ENCODE measurements around the gene TRERF1. TPM values are rescaled to one million over a fixed set of nuclear protein-coding genes. Genes with fewer than 3 reads are reported as not detected.

TRERF1 gene
- total and polyA plus RNA-seq, 2 experiments from 2014 or later: 11.2 to 20.6 TPM

DNA sequence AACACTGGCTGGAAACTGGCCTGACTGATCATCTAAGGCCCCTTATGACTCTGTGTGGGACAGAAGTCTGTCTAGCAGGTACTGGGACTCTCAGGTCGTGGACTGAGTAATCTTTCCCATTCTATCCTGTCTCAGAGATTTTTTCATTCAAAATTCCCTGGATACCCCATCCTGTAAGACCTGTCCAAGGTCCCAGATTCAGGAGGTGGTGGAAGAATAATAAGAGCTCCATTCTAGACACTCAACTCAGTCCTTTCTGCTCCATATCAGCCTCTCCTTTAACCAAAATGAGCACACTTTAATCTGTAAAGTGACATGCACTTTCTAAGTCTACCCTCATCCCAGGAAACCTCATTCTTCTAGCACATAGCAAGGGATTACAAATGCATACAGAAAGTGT, 151.5 kb downstream of the TRERF1 start:
- Histone ChIP-seq H3K4me3 (no peak overlapping the region), H2AFZ (no peak overlapping the region), H3K27ac (ENCODE audit: low read depth) (no peak overlapping the region), H3K79me2 (replicated peaks; ENCODE audit: insufficient read depth) (peaks cover 51% of the 10 kb centered on the region), H3K9me2 (ENCODE audit: insufficient read depth) (0 out of 2 replicates have a peak, but pooled peaks cover 5% of the 10 kb centered on the region), H4K20me1 (replicated peaks; ENCODE audit: insufficient read depth) (peaks cover 9% of the 10 kb centered on the region; the same call in 1 of the 2 replicates), H3F3A (replicated peaks; ENCODE audit: low read depth) (no peaks in the 10 kb centered on the region), H3K4me1 (ENCODE audit: insufficient read depth) (peaks cover 29% of the 10 kb centered on the region), H3K36me3 (ENCODE audit: insufficient read depth) (peaks cover 2% of the 10 kb centered on the region; the same call in 1 of the 2 replicates), H3K4me2 (no peak overlapping the region), H3K27me3 (ENCODE audit: insufficient read depth) (no peaks in the 10 kb centered on the region)
- DNase-seq (ENCODE audit: low spot score) (no peak), ATAC-seq (no peak)
- H3K27ac Mint-ChIP-seq: no peak overlapping the region
- peaks cover 4% of the 10 kb centered on the region for H3K27me3 Mint-ChIP-seq (ENCODE audit: insufficient read depth, low read depth, poor library complexity)
- peaks cover 30% of the 10 kb centered on the region for H3K4me1 Mint-ChIP-seq
- peaks cover 32% of the 10 kb centered on the region for H3K36me3 Mint-ChIP-seq (ENCODE audit: low read depth)
- H3K9me3 Mint-ChIP-seq: no peaks in the 10 kb centered on the region
- TF ChIP-seq CREB1 (CRISPR knock-in tag; IDR thresholded peaks at IDR 0.05; ENCODE audit: low read depth) (no peak), JUNB (IDR thresholded peaks at IDR 0.05; ENCODE audit: unreplicated experiment) (no peak), EZH2phosphoT487 (IDR thresholded peaks at IDR 0.05; ENCODE audit: unreplicated experiment) (no peak), STAT1 (IDR thresholded peaks at IDR 0.05; ENCODE audit: unreplicated experiment) (no peak), NANOG (IDR thresholded peaks at IDR 0.05; ENCODE audit: borderline replicate concordance) (no peak), ZNF331 (CRISPR knock-in tag; IDR thresholded peaks at IDR 0.05; ENCODE audit: low read depth) (no peak), EZH2 (IDR thresholded peaks at IDR 0.05; ENCODE audit: low read depth, unreplicated experiment) (no peak), ZNF114 (CRISPR knock-in tag; IDR thresholded peaks at IDR 0.05) (no peak), REST (IDR thresholded peaks at IDR 0.05; ENCODE audit: unreplicated experiment) (no peak), POLR2AphosphoS5 (IDR thresholded peaks at IDR 0.05; ENCODE audit: low read depth) (no peak), ETS1 (IDR thresholded peaks at IDR 0.05) (no peak)
- TF ChIP-seq, protein P1, sequence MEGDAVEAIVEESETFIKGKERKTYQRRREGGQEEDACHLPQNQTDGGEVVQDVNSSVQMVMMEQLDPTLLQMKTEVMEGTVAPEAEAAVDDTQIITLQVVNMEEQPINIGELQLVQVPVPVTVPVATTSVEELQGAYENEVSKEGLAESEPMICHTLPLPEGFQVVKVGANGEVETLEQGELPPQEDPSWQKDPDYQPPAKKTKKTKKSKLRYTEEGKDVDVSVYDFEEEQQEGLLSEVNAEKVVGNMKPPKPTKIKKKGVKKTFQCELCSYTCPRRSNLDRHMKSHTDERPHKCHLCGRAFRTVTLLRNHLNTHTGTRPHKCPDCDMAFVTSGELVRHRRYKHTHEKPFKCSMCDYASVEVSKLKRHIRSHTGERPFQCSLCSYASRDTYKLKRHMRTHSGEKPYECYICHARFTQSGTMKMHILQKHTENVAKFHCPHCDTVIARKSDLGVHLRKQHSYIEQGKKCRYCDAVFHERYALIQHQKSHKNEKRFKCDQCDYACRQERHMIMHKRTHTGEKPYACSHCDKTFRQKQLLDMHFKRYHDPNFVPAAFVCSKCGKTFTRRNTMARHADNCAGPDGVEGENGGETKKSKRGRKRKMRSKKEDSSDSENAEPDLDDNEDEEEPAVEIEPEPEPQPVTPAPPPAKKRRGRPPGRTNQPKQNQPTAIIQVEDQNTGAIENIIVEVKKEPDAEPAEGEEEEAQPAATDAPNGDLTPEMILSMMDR (conservative IDR thresholded peaks at IDR 0.05; ENCODE audit: low read depth in 2 of 2): no peak
- TF ChIP-seq, protein P2, sequence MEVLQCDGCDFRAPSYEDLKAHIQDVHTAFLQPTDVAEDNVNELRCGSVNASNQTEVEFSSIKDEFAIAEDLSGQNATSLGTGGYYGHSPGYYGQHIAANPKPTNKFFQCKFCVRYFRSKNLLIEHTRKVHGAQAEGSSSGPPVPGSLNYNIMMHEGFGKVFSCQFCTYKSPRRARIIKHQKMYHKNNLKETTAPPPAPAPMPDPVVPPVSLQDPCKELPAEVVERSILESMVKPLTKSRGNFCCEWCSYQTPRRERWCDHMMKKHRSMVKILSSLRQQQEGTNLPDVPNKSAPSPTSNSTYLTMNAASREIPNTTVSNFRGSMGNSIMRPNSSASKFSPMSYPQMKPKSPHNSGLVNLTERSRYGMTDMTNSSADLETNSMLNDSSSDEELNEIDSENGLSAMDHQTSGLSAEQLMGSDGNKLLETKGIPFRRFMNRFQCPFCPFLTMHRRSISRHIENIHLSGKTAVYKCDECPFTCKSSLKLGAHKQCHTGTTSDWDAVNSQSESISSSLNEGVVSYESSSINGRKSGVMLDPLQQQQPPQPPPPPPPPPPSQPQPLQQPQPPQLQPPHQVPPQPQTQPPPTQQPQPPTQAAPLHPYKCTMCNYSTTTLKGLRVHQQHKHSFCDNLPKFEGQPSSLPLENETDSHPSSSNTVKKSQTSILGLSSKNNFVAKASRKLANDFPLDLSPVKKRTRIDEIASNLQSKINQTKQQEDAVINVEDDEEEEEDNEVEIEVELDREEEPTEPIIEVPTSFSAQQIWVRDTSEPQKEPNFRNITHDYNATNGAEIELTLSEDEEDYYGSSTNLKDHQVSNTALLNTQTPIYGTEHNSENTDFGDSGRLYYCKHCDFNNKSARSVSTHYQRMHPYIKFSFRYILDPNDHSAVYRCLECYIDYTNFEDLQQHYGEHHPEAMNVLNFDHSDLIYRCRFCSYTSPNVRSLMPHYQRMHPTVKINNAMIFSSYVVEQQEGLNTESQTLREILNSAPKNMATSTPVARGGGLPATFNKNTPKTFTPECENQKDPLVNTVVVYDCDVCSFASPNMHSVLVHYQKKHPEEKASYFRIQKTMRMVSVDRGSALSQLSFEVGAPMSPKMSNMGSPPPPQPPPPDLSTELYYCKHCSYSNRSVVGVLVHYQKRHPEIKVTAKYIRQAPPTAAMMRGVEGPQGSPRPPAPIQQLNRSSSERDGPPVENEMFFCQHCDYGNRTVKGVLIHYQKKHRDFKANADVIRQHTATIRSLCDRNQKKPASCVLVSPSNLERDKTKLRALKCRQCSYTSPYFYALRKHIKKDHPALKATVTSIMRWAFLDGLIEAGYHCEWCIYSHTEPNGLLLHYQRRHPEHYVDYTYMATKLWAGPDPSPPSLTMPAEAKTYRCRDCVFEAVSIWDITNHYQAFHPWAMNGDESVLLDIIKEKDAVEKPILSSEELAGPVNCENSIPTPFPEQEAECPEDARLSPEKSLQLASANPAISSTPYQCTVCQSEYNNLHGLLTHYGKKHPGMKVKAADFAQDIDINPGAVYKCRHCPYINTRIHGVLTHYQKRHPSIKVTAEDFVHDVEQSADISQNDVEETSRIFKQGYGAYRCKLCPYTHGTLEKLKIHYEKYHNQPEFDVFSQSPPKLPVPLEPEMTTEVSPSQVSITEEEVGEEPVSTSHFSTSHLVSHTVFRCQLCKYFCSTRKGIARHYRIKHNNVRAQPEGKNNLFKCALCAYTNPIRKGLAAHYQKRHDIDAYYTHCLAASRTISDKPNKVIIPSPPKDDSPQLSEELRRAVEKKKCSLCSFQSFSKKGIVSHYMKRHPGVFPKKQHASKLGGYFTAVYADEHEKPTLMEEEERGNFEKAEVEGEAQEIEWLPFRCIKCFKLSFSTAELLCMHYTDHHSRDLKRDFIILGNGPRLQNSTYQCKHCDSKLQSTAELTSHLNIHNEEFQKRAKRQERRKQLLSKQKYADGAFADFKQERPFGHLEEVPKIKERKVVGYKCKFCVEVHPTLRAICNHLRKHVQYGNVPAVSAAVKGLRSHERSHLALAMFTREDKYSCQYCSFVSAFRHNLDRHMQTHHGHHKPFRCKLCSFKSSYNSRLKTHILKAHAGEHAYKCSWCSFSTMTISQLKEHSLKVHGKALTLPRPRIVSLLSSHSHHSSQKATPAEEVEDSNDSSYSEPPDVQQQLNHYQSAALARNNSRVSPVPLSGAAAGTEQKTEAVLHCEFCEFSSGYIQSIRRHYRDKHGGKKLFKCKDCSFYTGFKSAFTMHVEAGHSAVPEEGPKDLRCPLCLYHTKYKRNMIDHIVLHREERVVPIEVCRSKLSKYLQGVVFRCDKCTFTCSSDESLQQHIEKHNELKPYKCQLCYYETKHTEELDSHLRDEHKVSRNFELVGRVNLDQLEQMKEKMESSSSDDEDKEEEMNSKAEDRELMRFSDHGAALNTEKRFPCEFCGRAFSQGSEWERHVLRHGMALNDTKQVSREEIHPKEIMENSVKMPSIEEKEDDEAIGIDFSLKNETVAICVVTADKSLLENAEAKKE (CRISPR knock-in tag; IDR thresholded peaks at IDR 0.05): no peak
- no peak overlapping the region for H3K4me3 Mint-ChIP-seq

All from GM23338 (cell line).